ENCODE data around the gene KNDC1. TPM values are rescaled to one million over a fixed set of nuclear protein-coding genes. Genes with fewer than 3 reads are reported as not detected.

KNDC1 gene
- total and polyA plus RNA-seq, 2 of the 13 experiments (the other 11 are each of a cell fraction or from before 2014, with no cell fraction given) = 0.69 TPM; not detected in 1

- H3K4me2 ChIP-seq (ENCODE audit: low read depth, low read length) = no peak overlapping the region
- BruUV-seq (replicated peaks) = no TSS peak
- FAIRE-seq (no peak), ATAC-seq (no peak), DNase-seq (ENCODE audit: low spot score) (no peak)
- H3K27ac ChIP-seq (ENCODE audit: extremely low read length, insufficient read depth, low read length) = no peak overlapping the region
- H3K9me3 ChIP-seq (ENCODE audit: low read length) = no peaks in the 10 kb centered on the region
- H3K9ac ChIP-seq (ENCODE audit: insufficient read depth, low read depth, low read length) = no peak overlapping the region
- TF ChIP-seq ATM (IDR thresholded peaks at IDR 0.05; ENCODE audit: borderline replicate concordance) (no peak), RFXANK (CRISPR knock-in tag; IDR thresholded peaks at IDR 0.05) (no peak), ZNF263 (CRISPR knock-in tag; IDR thresholded peaks at IDR 0.05) (no peak), CEBPG (CRISPR knock-in tag; IDR thresholded peaks at IDR 0.05) (no peak), IKZF1 (IDR thresholded peaks at IDR 0.05) (no peak), USF2 (IDR thresholded peaks at IDR 0.05; ENCODE audit: low read depth, low read length) (no peak), USF2 (CRISPR knock-in tag; IDR thresholded peaks at IDR 0.05; ENCODE audit: borderline replicate concordance) (no peak), ZNF841 (CRISPR knock-in tag; IDR thresholded peaks at IDR 0.05; ENCODE audit: borderline replicate concordance) (no peak), HOXA7 (CRISPR knock-in tag; IDR thresholded peaks at IDR 0.05) (no peak)
- peaks cover 4 to 44% of the 10 kb centered on the region in 2 experiments for H3K27me3 ChIP-seq (ENCODE audit: control insufficient read depth in 1 of 2, insufficient read depth in 2 of 2, low read length in 2 of 2)
- ChIA-PET POLR2A (no interaction called here), CTCF (ENCODE audit: low intra/inter-chr PET ratio, low total read pairs) (no interaction called here)
- no peak overlapping the region for H2AFZ ChIP-seq (ENCODE audit: low read length)
- peaks cover 5% of the 10 kb centered on the region; the same call in 1 of the 2 replicates for H4K20me1 ChIP-seq (ENCODE audit: insufficient read depth, low read length)
- WGBS (ENCODE audit: low lambda C conversion rate) = 29% methylated on average over 9 of the region's 9 CpGs
- in situ Hi-C loops (cut with HindIII; ENCODE audit: extremely low pct_ligation_motif_present, low pct_unique_long_range_greater_than_20kb) (no loop called here), intact Hi-C loops (cut with micrococcal nuclease; ENCODE audit: unreplicated experiment) (no loop called here)
- H3K4me1 ChIP-seq (ENCODE audit: insufficient read depth, low read length) = no peaks in the 10 kb centered on the region
- H3K4me3 ChIP-seq (replicated peaks in 1 of 3; ENCODE audit: insufficient read depth in 1 of 3, low read depth in 2 of 3, low read length in 3 of 3) = no peak overlapping the region
- no peaks in the 10 kb centered on the region for H3K79me2 ChIP-seq (ENCODE audit: insufficient read depth, low read length)
- H3K36me3 ChIP-seq (replicated peaks in 1 of 2; ENCODE audit: control insufficient read depth in 1 of 2, insufficient read depth in 2 of 2, low read length in 2 of 2) = no peaks in the 10 kb centered on the region
These were observed 16.5 kb upstream of the KNDC1 start for GRCh38 chr10:133143546-133143945.

- peaks cover 4 to 44% of the 10 kb centered on the region in 2 experiments for H3K27me3 ChIP-seq (ENCODE audit: control insufficient read depth in 1 of 2, insufficient read depth in 2 of 2, low read length in 2 of 2)
- no peak for DNase-seq (ENCODE audit: low spot score)
- no peaks in the 10 kb centered on the region for H3K9me3 ChIP-seq (ENCODE audit: low read length)
- ATAC-seq = no peak
- H3K9ac ChIP-seq (ENCODE audit: insufficient read depth, low read depth, low read length) = no peak overlapping the region
- peaks cover 5% of the 10 kb centered on the region; the same call in 1 of the 2 replicates for H4K20me1 ChIP-seq (ENCODE audit: insufficient read depth, low read length)
- H3K79me2 ChIP-seq (ENCODE audit: insufficient read depth, low read length) = no peaks in the 10 kb centered on the region
- intact Hi-C loops (cut with micrococcal nuclease; ENCODE audit: unreplicated experiment) = no loop called here
- no peaks in the 10 kb centered on the region for H3K36me3 ChIP-seq (replicated peaks in 1 of 2; ENCODE audit: control insufficient read depth in 1 of 2, insufficient read depth in 2 of 2, low read length in 2 of 2)
- POLR2A ChIA-PET = no interaction called here
- no peak overlapping the region for H3K27ac ChIP-seq (ENCODE audit: extremely low read length, insufficient read depth, low read length)
- 36% methylated on average over 7 of the region's 7 CpGs for WGBS (ENCODE audit: low lambda C conversion rate)
- in situ Hi-C loops (cut with HindIII; ENCODE audit: extremely low pct_ligation_motif_present, low pct_unique_long_range_greater_than_20kb) = no loop called here
- FAIRE-seq = no peak
- H3K4me2 ChIP-seq (ENCODE audit: low read depth, low read length) = no peak overlapping the region
- H3K4me1 ChIP-seq (ENCODE audit: insufficient read depth, low read length) = no peaks in the 10 kb centered on the region
- no peak overlapping the region for H3K4me3 ChIP-seq (replicated peaks in 1 of 3; ENCODE audit: insufficient read depth in 1 of 3, low read depth in 2 of 3, low read length in 3 of 3)
- no peak for TF ChIP-seq REL (CRISPR knock-in tag; conservative IDR thresholded peaks at IDR 0.05)
- no peak for TF ChIP-seq ZNF251 (CRISPR knock-in tag; IDR thresholded peaks at IDR 0.05)
- no peak for TF ChIP-seq RARG (CRISPR knock-in tag; IDR thresholded peaks at IDR 0.05; ENCODE audit: low read depth)
- TF ChIP-seq HOXA9 (CRISPR knock-in tag; IDR thresholded peaks at IDR 0.05; ENCODE audit: borderline replicate concordance) = no peak
- TF ChIP-seq FOSL2 (CRISPR knock-in tag; IDR thresholded peaks at IDR 0.05) = no peak
- no peak for TF ChIP-seq TGIF2 (CRISPR knock-in tag; IDR thresholded peaks at IDR 0.05)
- no peak for TF ChIP-seq FOSL1 (CRISPR knock-in tag; IDR thresholded peaks at IDR 0.05; ENCODE audit: borderline replicate concordance)
- TF ChIP-seq CCAR2 (optimal IDR thresholded peaks at IDR 0.05; ENCODE audit: low read depth, low read length) = no peak
- H2AFZ ChIP-seq (ENCODE audit: low read length) = no peak overlapping the region
- BruUV-seq (replicated peaks) = no TSS peak
- CTCF ChIA-PET (ENCODE audit: low intra/inter-chr PET ratio, low total read pairs) = no interaction called here
These were observed 15.2 kb upstream of the KNDC1 start for GRCh38 chr10:133144771-133145170.

All from HepG2 (cell line).